Osteoblast (primary cell): ENCODE results near the gene AATK. TPM values are rescaled to one million over a fixed set of nuclear protein-coding genes. Genes with fewer than 3 reads are reported as not detected.
"Not testable (repeated sequence)": the region's sequence is repeated elsewhere in the genome, so short reads cannot be mapped to it uniquely, and the experiment has no call there.

Experiments used
- DNase-seq: peaks from one replicate; pipeline ENCODE4 v3.0.0; 2011; ENCODE audit warnings: low spot score, mixed read lengths; ENCODE audit not compliant: insufficient read length; ENCODE audit errors: missing footprints
- H2AFZ ChIP-seq: 2 replicates; pipeline ENCODE4 v1.6.0; 2011; ENCODE audit warnings: mild to moderate bottlenecking, low read length
- H3K27ac ChIP-seq: 2 replicates; pipeline ENCODE4 v1.5.1; 2011; ENCODE audit warnings: mild to moderate bottlenecking, low read depth, low read length, moderate library complexity
- H3K27me3 ChIP-seq: 2 replicates; pipeline ENCODE4 v1.6.0; 2012; ENCODE audit warnings: mild to moderate bottlenecking, control low read depth, inconsistent platforms, low read length, moderate library complexity; ENCODE audit not compliant: insufficient read depth
- H3K36me3 ChIP-seq: 2 replicates; pipeline ENCODE4 v1.5.1; 2011; ENCODE audit warnings: mild to moderate bottlenecking, low read length, control low read depth, moderate library complexity; ENCODE audit not compliant: insufficient read depth
- H3K4me1 ChIP-seq: 2 replicates; pipeline ENCODE4 v1.5.1; 2011; ENCODE audit warnings: mild to moderate bottlenecking, low read length, control low read depth, moderate library complexity; ENCODE audit not compliant: insufficient read depth
- H3K4me2 ChIP-seq: 2 replicates; pipeline ENCODE4 v1.6.0; 2011; ENCODE audit warnings: mild to moderate bottlenecking, low read length; ENCODE audit not compliant: insufficient read depth
- H3K4me3 ChIP-seq: fragments of 200-600 bp; sonication (generic); 3 replicates; pipeline ENCODE4 v1.5.1; 2012; ENCODE audit warnings: mild to moderate bottlenecking, low read length, inconsistent platforms; ENCODE audit not compliant: insufficient read depth
- H3K79me2 ChIP-seq: 2 replicates; pipeline ENCODE4 v1.6.0; 2012; ENCODE audit warnings: mild to moderate bottlenecking, low read length, control low read depth, inconsistent platforms; ENCODE audit not compliant: insufficient read depth
- H3K9me3 ChIP-seq: 2 replicates; pipeline ENCODE4 v1.5.1; 2011; ENCODE audit warnings: low read depth, low read length, control low read depth
- H4K20me1 ChIP-seq: 2 replicates; pipeline ENCODE4 v1.6.0; 2012; ENCODE audit warnings: mild to moderate bottlenecking, low read length, control low read depth; ENCODE audit not compliant: insufficient read depth
- total RNA-seq: library from RNA; depleted of rRNA; stranded (reverse); fragments of >200 nt; gene quantifications from 2 replicates; pipeline ENCODE4 v1.2.3, GENCODE V29; 2012
- TF ChIP-seq, protein P1 (sequence below): IDR thresholded peaks from 2 replicates; pipeline ENCODE4 v1.5.1; 2011; ENCODE audit warnings: mild to moderate bottlenecking, low read depth, low read length, moderate library complexity; ENCODE audit errors: extremely low read depth

The AATK gene
- total RNA-seq, 1 donor = under 0.01 TPM

DNA sequence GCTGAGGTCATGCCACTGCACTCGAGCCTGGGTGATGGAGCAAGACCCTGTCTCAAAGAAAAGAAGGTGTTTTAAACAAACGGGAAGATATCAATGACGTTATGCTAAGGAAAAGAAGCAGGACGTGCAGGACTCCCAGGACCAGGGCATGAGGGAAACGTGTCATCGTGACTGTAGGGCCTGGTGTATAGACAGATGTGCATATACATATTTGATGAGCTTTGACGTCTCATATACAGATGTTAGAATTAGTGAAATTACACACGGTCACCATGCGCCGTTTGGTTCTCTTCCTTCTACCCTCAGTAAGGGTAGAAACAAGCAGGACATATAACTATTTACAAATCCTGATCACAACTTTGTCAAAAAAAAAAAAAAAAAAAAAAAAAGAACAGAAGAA, 18.3 kb downstream of the AATK start:
- H3K36me3 ChIP-seq = no peaks in the 10 kb centered on the region
- H3K79me2 ChIP-seq = no peaks in the 10 kb centered on the region
- no peak overlapping the region for H3K4me3 ChIP-seq
- no peaks in the 10 kb centered on the region for H3K9me3 ChIP-seq
- H3K27ac ChIP-seq = no peak overlapping the region
- no peak overlapping the region for H3K4me2 ChIP-seq
- no peaks in the 10 kb centered on the region for H3K27me3 ChIP-seq
- H2AFZ ChIP-seq = no peak overlapping the region
- no peaks in the 10 kb centered on the region for H4K20me1 ChIP-seq
- no peaks in the 10 kb centered on the region for H3K4me1 ChIP-seq
- TF ChIP-seq, protein P1, sequence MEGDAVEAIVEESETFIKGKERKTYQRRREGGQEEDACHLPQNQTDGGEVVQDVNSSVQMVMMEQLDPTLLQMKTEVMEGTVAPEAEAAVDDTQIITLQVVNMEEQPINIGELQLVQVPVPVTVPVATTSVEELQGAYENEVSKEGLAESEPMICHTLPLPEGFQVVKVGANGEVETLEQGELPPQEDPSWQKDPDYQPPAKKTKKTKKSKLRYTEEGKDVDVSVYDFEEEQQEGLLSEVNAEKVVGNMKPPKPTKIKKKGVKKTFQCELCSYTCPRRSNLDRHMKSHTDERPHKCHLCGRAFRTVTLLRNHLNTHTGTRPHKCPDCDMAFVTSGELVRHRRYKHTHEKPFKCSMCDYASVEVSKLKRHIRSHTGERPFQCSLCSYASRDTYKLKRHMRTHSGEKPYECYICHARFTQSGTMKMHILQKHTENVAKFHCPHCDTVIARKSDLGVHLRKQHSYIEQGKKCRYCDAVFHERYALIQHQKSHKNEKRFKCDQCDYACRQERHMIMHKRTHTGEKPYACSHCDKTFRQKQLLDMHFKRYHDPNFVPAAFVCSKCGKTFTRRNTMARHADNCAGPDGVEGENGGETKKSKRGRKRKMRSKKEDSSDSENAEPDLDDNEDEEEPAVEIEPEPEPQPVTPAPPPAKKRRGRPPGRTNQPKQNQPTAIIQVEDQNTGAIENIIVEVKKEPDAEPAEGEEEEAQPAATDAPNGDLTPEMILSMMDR = no peak
- DNase-seq = peak; percentile 92

DNA sequence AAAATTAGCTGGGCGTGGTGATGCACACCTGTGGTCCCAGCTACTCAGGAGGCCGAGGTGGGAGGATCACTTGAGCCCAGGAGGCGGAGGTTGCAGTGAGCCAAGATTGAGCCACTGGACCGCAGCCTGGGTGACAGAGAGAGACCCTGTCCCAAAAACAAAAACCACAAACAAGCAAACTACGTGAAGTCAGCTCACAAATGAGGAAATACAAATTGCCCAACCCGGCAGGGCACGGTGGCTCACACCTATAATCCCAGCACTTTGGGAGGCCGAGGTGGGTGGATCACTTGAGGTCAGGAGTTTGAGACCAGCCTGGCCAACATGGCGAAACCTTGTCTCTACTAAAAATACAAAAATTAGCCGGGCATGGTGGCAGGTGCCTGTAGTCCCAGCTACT, 19.8 kb downstream of the AATK start:
- H3K4me1 ChIP-seq, H3K36me3 ChIP-seq, H3K27me3 ChIP-seq, H4K20me1 ChIP-seq, H3K4me3 ChIP-seq, DNase-seq, H3K79me2 ChIP-seq, H3K4me2 ChIP-seq, H3K9me3 ChIP-seq, H2AFZ ChIP-seq, H3K27ac ChIP-seq: not testable (repeated sequence)

DNA sequence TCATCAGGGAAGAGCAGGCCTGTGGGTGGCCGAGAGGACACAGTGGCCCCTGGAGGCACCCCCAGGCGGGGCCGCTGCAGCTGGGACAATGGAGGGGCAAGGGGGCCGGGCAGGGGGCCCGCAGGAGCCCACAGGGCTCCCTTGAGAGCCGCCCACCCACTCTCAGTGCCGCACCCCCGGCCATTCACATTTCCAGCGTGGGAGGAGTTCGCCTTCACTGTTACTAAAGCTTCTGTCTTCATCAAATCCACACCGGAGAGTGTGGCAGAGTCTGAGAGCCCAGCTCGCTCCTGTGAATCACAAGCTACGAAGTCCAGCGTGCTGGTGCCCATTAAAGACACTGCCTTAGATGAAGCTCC, 21.6 kb downstream of the AATK start:
- TF ChIP-seq, protein P1 = no peak
- no peak overlapping the region for H2AFZ ChIP-seq
- no peak overlapping the region for H3K27ac ChIP-seq
- H3K4me1 ChIP-seq = no peaks in the 10 kb centered on the region
- H3K27me3 ChIP-seq = no peaks in the 10 kb centered on the region
- H4K20me1 ChIP-seq = no peaks in the 10 kb centered on the region
- no peak for DNase-seq
- H3K9me3 ChIP-seq = no peaks in the 10 kb centered on the region
- no peak overlapping the region for H3K4me2 ChIP-seq
- no peaks in the 10 kb centered on the region for H3K36me3 ChIP-seq
- H3K79me2 ChIP-seq = no peaks in the 10 kb centered on the region
- H3K4me3 ChIP-seq = no peak overlapping the region

DNA sequence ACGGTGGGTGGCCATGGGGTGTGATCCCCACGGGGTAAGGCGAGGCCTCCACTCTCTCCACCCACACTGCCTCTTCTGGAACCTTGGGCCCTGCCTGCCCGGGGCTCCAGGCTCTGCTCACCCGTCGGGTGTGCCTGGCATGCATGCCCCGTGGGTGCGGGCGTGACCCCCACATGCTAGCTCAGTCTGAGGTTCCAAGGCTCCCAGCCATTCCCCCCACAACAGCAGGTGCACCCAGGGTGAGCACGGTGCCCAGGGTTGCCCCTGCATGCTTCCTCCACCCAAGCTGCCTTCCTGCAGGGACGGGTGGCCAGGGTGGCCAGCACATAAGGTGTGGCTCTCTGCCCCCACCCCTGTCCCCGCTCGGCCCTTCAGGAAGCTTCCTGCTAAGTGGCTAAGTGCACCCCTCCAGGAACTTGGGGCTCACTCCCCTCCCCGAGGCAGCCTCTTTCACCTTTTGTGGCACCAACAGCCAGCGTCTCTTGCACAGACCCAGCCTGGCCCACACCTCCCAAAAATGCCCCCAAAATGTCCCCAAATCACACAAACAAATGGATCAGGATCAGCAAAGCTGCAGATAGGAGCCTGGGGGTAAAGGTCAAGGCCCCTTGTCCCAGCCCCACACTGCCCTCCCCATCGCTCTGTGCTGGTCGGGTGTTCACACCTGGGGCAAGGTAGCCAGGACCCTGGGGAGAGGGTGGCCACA, 22.2 kb downstream of the AATK start:
- Histone ChIP-seq H4K20me1 (no peaks in the 10 kb centered on the region), H3K27me3 (no peaks in the 10 kb centered on the region), H3K27ac (no peak overlapping the region), H3K4me1 (no peaks in the 10 kb centered on the region), H3K9me3 (no peaks in the 10 kb centered on the region), H3K79me2 (no peaks in the 10 kb centered on the region), H3K36me3 (no peaks in the 10 kb centered on the region), H3K4me3 (no peak overlapping the region), H2AFZ (no peak overlapping the region), H3K4me2 (no peak overlapping the region)
- no peak for DNase-seq
- TF ChIP-seq, protein P1 = no peak
